Ammon's horn (tissue), 1 donor: ENCODE data around the gene TBC1D20.
"Not testable (repeated sequence)": the region's sequence is repeated elsewhere in the genome, so short reads cannot be mapped to it uniquely, and the experiment has no call there.

ENCODE experiments used
- DNase-seq: peaks from one replicate; pipeline ENCODE4 v3.0.0-alpha.2; 2016; ENCODE audit warnings: low spot score

TBC1D20 gene

GRCh38 chr20:476561-477249, 14.4 kb upstream of the TBC1D20 start:
- DNase-seq = not testable (repeated sequence)

- DNase-seq = no peak
These were observed 13.4 kb upstream of the TBC1D20 start for GRCh38 chr20:475463-476357.

- no peak for DNase-seq
These were observed 12.2 kb upstream of the TBC1D20 start for GRCh38 chr20:474581-474980.

- no peak for DNase-seq
These were observed 10.6 kb upstream of the TBC1D20 start for GRCh38 chr20:472889-473292.

- no peak for DNase-seq
These were observed 10.0 kb upstream of the TBC1D20 start for GRCh38 chr20:472137-472846.

DNA sequence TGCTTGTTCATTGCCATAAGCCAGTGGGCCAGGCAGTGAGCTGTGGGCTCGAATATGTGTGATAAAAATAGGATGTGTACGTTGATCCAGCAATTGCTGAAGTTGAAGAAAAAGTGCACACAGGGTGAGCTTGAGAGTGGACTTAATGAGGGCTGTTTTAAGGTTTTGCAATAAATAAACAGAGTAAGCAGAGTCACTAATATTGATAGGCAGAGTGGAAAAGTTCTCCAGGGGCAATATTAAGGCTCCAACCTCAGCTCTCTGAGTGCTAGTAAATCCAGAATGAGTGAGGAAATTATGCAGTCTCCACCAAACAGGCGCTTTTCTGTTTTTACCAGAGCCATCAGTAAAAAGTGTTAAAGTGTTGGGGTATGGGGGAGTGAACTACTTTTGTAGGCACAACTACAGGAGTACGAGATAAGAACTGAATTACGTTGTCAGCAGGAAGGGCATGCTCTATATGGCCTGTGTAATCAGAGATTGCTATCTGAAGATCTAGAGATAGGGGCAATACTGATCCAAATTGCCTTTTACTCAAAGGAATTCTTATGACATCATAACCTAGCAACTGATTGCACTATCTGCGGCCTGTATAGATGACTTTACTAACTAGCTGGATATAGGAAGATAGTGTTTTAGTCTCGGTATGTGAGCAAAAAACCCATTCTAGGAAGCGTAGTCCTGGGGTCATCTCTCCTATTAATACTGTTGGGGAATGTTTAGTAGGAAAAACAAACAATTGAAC, 7.6 kb upstream of the TBC1D20 start:
- no peak for DNase-seq

DNA sequence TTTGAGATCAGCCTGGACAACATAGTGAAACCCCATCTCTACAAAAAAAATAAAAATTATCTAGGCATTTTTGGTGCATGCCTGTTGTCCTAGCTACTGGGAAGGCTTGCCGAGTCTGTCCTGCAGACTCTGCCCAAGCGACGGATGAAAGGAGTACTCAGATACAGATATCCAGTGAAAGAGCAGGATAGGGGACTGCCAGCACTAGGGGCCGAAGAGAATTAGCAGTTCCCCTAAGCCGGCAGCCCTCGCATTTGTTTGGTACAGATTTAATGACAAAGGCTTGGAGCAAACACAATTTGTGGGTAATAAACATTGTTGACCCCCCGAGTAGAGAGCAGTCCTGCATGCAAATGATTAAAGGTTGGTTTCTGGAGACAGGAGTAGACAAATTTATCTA, 5.4 kb upstream of the TBC1D20 start:
- DNase-seq = no peak

DNA sequence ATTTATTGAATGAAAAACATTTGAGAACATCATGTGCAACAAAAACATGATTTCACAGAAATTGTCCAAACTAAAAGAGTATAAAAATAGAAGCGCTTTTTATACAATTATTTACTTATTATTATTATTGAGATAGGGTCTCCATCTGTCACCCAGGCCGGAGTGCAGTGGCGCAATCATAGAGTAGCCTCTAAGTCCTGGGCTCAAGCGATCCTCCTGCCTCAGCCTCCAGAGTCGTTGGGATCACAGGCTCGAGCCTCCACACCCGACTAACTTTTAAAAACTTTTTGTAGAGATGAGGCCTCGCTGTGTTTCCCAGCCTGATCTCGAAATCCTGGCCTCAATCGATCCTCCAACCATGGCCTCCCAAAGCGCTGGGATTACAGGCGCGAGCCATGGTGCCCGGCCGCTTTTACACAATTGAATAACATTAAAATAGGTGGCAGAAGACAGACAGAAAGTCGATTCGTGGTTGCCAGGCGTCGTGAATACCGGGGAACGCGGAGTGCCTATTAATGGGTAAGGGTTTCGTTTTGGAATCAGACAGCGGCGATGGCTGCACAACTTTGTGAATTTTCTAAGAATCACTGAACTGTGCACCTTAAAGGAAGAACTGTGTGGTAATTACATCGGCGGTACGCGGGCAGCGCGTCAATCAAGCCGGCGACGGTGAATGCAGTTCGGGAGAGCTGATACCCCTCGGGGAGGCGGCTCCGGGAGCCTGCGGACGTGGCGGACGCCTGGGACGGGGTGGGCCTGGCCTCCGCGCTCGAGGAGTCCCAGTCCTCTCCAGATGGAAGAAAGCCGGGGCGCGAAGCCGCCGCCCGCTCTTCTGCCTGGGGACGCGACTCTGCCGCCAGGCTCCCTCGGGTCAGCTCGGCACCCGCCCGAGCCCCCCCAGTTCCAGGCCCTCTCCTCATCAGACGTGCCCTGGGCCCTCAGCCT, 807 bp downstream of the TBC1D20 start:
- peak; percentile 38 for DNase-seq

- no peak for DNase-seq
These were observed 1.6 kb downstream of the TBC1D20 start for GRCh38 chr20:460707-461106.

- DNase-seq = no peak
These were observed 2.2 kb downstream of the TBC1D20 start for GRCh38 chr20:460180-460579.

GRCh38 chr20:458776-459175, 3.6 kb downstream of the TBC1D20 start:
- no peak for DNase-seq

DNA sequence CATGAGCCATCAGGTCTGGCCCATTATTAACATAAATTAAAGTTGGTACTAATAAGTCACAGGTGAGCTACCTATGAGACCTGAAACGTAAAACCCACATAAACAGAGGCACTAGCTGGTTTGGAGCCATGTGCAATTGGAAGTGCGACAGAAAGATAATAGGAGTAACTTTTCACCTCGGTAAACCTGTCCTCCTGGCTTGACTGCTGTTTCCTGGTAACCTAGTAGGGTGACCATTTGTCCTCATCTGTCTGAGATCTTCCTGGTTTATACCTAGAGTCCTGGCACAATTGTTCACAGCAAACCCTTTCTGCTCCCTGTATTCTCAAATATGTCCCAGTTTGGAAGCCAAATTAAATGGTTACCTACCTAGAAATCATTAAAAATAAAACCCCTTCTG, 7.4 kb downstream of the TBC1D20 start:
- DNase-seq = no peak

- DNase-seq = not testable (repeated sequence)
These were observed 10.3 kb downstream of the TBC1D20 start for GRCh38 chr20:452021-452420.

DNA sequence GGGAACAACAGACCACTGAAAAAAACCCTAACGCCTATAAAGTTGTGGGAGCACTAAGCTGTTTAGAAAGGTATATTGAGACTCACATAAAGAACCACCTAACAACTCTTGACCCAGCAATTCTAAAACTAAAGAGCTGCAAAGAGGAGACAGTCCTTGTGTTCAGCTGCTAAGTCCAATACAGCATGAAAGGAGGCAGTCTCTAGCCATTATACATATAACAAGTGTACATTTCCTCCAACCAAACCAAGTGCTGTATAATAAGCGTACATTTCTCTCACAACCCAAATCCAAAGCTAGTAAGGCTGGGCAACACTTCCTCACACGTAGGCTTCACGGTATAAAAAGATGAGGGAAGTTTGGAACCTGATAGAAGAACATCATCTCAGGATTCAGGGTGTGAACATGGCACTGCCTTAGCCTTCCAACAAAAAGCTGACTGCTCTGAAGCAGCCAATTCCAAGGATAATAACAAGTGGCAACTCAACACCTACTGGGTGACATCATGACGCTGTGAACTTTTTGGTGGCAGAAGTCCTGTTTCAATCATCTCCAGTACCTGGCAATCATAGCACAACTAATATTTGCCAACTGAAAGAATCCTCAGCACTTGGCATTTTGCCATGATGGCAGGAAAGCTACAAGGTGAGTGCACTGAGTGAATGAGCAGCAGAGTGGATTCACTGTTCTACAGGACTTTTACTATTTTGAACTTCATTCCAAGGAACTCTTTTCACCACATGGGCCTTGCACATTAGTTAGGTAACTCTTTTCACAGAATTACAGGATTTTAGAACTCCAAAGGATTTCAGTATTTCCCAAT, 16.6 kb downstream of the TBC1D20 start:
- no peak for DNase-seq

GRCh38 chr20:444862-445426, 17.4 kb downstream of the TBC1D20 start:
- DNase-seq = no peak

DNA sequence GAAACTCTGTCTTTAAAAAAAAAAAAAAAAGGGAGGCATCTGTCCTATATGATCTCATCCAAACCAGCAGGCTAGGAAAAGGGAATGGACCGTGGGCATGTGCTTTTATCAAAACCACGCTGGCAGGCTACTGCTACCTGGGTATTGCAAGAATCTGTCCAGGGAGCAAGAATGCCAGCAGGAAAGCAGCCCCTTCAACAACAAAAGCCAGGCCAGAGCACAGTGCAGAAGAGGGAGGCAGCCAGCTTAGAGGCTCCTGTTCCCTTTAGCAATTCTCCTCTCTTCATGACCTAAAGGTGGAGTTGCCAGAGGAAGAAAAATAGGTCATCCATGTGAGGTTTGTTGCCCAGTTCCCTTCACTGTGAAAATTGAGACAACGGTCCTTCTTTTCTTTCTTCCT, 18.2 kb downstream of the TBC1D20 start:
- DNase-seq = no peak

- no peak for DNase-seq
These were observed 19.0 kb downstream of the TBC1D20 start for GRCh38 chr20:443223-443775.

DNA sequence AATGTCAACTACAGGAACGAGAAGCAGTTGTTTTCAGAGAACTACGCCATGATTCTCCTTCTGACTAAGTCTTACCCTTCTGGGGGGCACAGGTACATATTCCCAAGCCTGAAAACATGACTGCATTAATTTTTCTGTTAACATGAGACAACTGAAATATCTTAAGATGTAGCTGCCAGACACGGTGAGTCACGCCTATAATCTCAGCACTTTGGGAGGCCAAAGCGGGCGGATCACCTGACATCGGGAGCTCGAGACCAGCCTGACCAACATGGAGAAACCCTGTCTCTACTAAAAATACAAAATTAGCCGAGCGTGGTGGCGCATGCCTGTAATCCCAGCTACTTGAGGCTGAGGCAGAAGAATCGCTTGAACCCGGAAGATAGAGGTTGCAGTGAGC, 21.7 kb downstream of the TBC1D20 start:
- DNase-seq = no peak

- DNase-seq = no peak
These were observed 22.2 kb downstream of the TBC1D20 start for GRCh38 chr20:440148-440547.
